ENCODE measurements around the gene FAM168B.

GRCh38 chr2:131009713-131010475 is 83.4 kb downstream of the FAM168B start:
- no peak for TF ChIP-seq CTCF (IDR thresholded peaks at IDR 0.05; ENCODE audit: low read length)
- no peak for TF ChIP-seq EZH2 (IDR thresholded peaks at IDR 0.05; ENCODE audit: borderline replicate concordance, low read length)
